Uterus (tissue), 4 donors: ENCODE results near the gene LPAR1. TPM values are rescaled to one million over a fixed set of nuclear protein-coding genes. Genes with fewer than 3 reads are reported as not detected.

ENCODE experiments used
- DNase-seq, 2 donors: peaks; one replicate each; pipeline ENCODE4 v3.0.0-alpha.2; 2019 to 2020
- H3K27ac ChIP-seq, 2 donors: fragments of 200-600 bp; sonication (generic); 1 replicate in 1 of 2; 2 replicates in 1 of 2; pipeline ENCODE4 v1.5.1; 2016 to 2018
- H3K27me3 ChIP-seq, 2 donors: fragments of 200-600 bp; sonication (generic); one replicate each; pipeline ENCODE4 v1.5.1; 2018 to 2019; ENCODE audit warnings: control low read depth in 1 of 2
- H3K36me3 ChIP-seq, 2 donors: fragments of 200-600 bp; sonication (generic); one replicate each; pipeline ENCODE4 v1.5.1; 2019; ENCODE audit warnings: control low read depth in 1 of 2
- H3K4me1 ChIP-seq, 2 donors: fragments of 200-600 bp; sonication (generic); one replicate each; pipeline ENCODE4 v1.5.1; 2018 to 2019; ENCODE audit warnings: control low read depth in 1 of 2
- H3K4me3 ChIP-seq, 2 donors: fragments of 200-600 bp; sonication (generic); 1 replicate in 1 of 2; 2 replicates in 1 of 2; pipeline ENCODE4 v1.5.1; 2018 to 2019; ENCODE audit warnings: mild to moderate bottlenecking in 1 of 2
- H3K9me3 ChIP-seq, 2 donors: fragments of 200-600 bp; sonication (generic); one replicate each; pipeline ENCODE4 v1.5.1; 2019; ENCODE audit warnings: control low read depth in 1 of 2
- POLR2A ChIP-seq, 2 donors: fragments of 450-650 bp; IDR thresholded peaks; one replicate each; pipeline ENCODE4 v1.6.1; 2016; ENCODE audit warnings: antibody characterized with exemption in 2 of 2, mild to moderate bottlenecking in 1 of 2, moderate library complexity in 1 of 2
- intact Hi-C: fragments of 100-400 bp; cut with DNase I; formaldehyde crosslinking; loops from one replicate; pipeline ENCODE4 v1.15.1; 2023; ENCODE audit warnings: low total_unique reads
- total RNA-seq, 4 donors: library from RNA; depleted of rRNA in 3 of 4; stranded (reverse); fragments of >200 nt in 3 of 4; gene quantifications; one replicate each; pipeline versions ENCODE4 v1.1.0 to v1.2.4, GENCODE V29; 2014 to 2023
- TF ChIP-seq, protein P1 (sequence below), 4 experiments: fragments of 200-600 bp in 2 of 4; fragments of 450-650 bp in 2 of 4; sonication (generic) in 2 of 4; IDR thresholded peaks; one replicate each; pipeline ENCODE4 v1.5.1; 2016 to 2019; ENCODE audit warnings: antibody characterized with exemption in 4 of 4, mild to moderate bottlenecking in 2 of 4, moderate library complexity in 1 of 4
- donor health status: DM: yes; HTN: yes; CAD: no.

The LPAR1 gene
- total RNA-seq, 4 donors from 2014 or later: 12.3 to 68.0 (median 51.0) TPM

DNA sequence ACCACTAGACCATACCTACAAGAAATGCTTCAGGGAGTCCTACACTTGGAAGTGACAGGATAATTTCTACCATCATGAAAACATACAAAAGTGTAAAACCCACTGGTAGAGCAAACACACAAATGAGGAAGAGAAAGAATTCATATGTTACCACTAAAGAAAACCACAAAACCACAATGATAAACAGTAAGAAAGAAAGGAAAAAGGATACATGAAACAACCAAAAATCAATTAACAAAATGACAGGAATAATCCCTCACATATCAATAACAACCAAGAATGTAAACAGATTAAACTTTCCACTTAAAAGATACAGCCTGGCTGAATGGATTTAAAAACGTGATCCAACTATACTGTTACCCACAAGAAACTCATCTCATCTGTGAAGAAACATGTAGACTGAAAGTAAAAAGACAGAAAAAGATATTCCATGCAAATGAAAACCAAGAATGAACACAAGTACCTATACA is 83.4 kb downstream of the LPAR1 start:
- H3K4me1 ChIP-seq: no peaks in the 10 kb centered on the region
- DNase-seq: no peak
- no peak overlapping the region for H3K4me3 ChIP-seq
- intact Hi-C loops: no loop called here
- no peaks in the 10 kb centered on the region for H3K27me3 ChIP-seq
- peaks cover 0 to 6% of the 10 kb centered on the region in 2 donors for H3K9me3 ChIP-seq
- no peak overlapping the region for H3K27ac ChIP-seq
- TF ChIP-seq, protein P1, sequence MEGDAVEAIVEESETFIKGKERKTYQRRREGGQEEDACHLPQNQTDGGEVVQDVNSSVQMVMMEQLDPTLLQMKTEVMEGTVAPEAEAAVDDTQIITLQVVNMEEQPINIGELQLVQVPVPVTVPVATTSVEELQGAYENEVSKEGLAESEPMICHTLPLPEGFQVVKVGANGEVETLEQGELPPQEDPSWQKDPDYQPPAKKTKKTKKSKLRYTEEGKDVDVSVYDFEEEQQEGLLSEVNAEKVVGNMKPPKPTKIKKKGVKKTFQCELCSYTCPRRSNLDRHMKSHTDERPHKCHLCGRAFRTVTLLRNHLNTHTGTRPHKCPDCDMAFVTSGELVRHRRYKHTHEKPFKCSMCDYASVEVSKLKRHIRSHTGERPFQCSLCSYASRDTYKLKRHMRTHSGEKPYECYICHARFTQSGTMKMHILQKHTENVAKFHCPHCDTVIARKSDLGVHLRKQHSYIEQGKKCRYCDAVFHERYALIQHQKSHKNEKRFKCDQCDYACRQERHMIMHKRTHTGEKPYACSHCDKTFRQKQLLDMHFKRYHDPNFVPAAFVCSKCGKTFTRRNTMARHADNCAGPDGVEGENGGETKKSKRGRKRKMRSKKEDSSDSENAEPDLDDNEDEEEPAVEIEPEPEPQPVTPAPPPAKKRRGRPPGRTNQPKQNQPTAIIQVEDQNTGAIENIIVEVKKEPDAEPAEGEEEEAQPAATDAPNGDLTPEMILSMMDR (IDR thresholded peaks at IDR 0.05): no peak
- no peak for TF ChIP-seq POLR2A (IDR thresholded peaks at IDR 0.05)
- no peaks in the 10 kb centered on the region for H3K36me3 ChIP-seq

DNA sequence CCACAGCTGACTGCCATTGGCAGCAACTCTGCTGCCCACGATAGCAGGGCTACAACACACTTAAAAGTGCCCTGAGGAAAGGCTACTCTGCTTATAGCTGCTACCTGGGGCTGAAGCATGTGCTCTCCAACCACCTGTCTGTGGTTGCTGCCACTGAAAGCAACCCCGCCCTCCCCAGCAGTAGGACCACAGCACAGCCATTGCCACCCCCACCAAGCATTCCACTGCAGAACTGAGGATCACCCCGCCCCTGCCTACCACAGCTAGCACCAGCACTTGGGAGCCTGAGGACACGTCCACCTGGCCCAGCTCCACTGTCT is 85.8 kb downstream of the LPAR1 start:
- no peaks in the 10 kb centered on the region for H3K27me3 ChIP-seq
- no peak for DNase-seq
- H3K27ac ChIP-seq: no peak overlapping the region
- no peaks in the 10 kb centered on the region for H3K4me1 ChIP-seq
- TF ChIP-seq, protein P1 (IDR thresholded peaks at IDR 0.05): no peak
- TF ChIP-seq POLR2A (IDR thresholded peaks at IDR 0.05): no peak
- intact Hi-C loops: no loop called here
- H3K4me3 ChIP-seq: no peak overlapping the region
- no peaks in the 10 kb centered on the region for H3K36me3 ChIP-seq
- no peaks in the 10 kb centered on the region for H3K9me3 ChIP-seq

DNA sequence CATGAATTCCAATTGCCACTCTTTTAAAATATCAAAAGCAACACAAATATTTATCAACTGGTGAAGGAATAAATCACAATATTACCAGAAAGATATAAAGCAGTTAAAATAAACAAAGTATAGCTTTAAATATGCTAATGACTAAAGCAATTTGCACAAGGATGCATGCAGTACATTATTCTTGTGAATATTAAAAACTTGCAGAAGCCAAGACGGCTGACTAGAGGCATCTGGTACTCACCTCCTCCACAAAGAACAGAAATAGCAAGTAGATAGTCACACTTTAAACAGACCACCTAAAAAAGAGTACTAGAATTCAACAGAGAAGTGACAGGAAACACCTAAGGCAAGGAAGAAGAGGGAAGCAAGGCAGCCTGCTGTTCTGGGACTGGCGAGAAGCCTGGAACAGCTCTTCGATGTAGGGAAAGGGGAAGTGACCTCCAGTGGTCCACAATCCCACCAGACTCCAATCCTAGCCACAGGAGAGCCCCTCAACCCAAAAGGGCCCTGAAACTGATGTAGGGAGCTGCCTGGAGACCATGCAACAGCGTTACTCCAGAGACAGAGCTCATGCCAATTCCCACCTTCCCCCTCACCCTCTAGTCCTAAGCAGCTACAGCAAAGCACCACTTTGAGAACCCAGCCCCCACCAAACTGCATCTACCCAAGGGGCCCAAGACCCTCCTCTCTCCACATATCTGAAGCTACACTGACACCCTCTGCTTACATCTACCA is 86.3 kb downstream of the LPAR1 start:
- no peaks in the 10 kb centered on the region for H3K27me3 ChIP-seq
- no peaks in the 10 kb centered on the region for H3K4me1 ChIP-seq
- intact Hi-C loops: no loop called here
- H3K4me3 ChIP-seq: no peak overlapping the region
- no peak for DNase-seq
- H3K27ac ChIP-seq: no peak overlapping the region
- TF ChIP-seq, protein P1 (IDR thresholded peaks at IDR 0.05): no peak
- TF ChIP-seq POLR2A (IDR thresholded peaks at IDR 0.05): no peak
- no peaks in the 10 kb centered on the region for H3K36me3 ChIP-seq
- no peaks in the 10 kb centered on the region for H3K9me3 ChIP-seq

DNA sequence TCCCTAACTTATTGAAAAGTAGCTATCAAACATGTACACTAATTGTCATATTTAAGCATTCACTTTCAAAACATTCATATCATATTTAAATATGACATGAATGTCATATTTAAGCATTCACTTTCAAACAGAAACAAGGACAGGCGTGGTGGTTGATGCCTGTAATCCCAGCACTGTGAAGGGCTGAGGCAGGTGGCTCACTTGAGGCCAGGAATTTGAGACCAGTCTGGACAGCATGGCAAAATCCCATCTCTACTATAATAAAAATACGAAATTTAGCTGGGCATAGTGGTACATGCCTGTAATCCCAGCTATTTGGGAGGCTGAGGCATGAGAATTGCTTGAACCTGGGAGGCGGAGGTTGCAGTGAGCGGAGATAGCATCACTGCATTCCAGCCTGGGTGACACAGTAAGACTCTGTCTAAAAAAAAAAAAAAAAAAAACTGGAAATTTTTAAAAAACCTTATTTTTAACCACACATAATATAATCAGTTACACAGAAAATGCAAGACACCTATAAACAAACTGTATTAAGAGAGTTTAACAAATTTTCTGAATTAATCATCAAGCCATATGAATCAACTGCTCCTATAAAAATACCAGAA is 88.1 kb downstream of the LPAR1 start:
- Histone ChIP-seq H3K4me3 (no peak overlapping the region), H3K9me3 (no peaks in the 10 kb centered on the region), H3K4me1 (no peaks in the 10 kb centered on the region), H3K27ac (no peak overlapping the region), H3K36me3 (no peaks in the 10 kb centered on the region), H3K27me3 (no peaks in the 10 kb centered on the region)
- TF ChIP-seq POLR2A (IDR thresholded peaks at IDR 0.05): no peak
- TF ChIP-seq, protein P1 (IDR thresholded peaks at IDR 0.05): no peak
- intact Hi-C loops: no loop called here
- no peak for DNase-seq

DNA sequence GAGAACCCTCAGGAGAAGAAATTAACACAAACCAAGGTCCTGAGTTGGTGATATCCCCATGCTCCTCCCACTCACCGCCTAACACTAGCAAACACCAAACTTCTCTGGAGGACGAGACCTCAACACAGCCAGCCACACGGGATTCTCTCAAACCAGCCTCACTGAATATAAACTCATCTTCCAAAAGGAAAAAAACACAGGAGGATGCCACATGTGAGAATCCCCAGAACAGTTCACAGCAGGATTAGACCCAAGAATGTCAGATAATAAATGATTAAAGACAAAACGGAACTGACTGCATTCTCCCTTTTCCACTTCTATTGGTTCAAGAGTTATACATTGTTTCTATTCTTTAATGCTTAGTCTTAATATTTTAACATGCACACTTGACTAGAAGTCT is 89.2 kb downstream of the LPAR1 start:
- TF ChIP-seq POLR2A (IDR thresholded peaks at IDR 0.05): no peak
- TF ChIP-seq, protein P1 (IDR thresholded peaks at IDR 0.05): no peak
- Histone ChIP-seq H3K9me3 (no peaks in the 10 kb centered on the region), H3K27ac (no peak overlapping the region), H3K4me1 (no peaks in the 10 kb centered on the region), H3K36me3 (no peaks in the 10 kb centered on the region), H3K27me3 (no peaks in the 10 kb centered on the region), H3K4me3 (no peak overlapping the region)
- intact Hi-C loops: no loop called here
- no peak for DNase-seq
